Activated naive CD4-positive, alpha-beta T cell treated with anti-CD3 and anti-CD28 coated beads, Interleukin-2, amount 50 U/mL, for 24 hours (primary cell): ENCODE results near the gene CPE.

Experiments used
- H3K27ac Mint-ChIP-seq: one replicate; pipeline ENCODE4 v1.8.0; 2021; ENCODE audit warnings: mild to moderate bottlenecking, mixed read lengths
- H3K27me3 Mint-ChIP-seq: one replicate; pipeline ENCODE4 v1.8.0; 2021; ENCODE audit warnings: mixed read lengths
- H3K36me3 Mint-ChIP-seq: one replicate; pipeline ENCODE4 v1.8.0; 2021; ENCODE audit warnings: mixed read lengths
- H3K4me1 Mint-ChIP-seq: one replicate; pipeline ENCODE4 v1.8.0; 2021; ENCODE audit warnings: mixed read lengths
- H3K4me3 Mint-ChIP-seq: one replicate; pipeline ENCODE4 v1.8.0; 2021; ENCODE audit warnings: mild to moderate bottlenecking, mixed read lengths
- H3K9me3 Mint-ChIP-seq: one replicate; pipeline ENCODE4 v1.8.0; 2021; ENCODE audit warnings: mixed read lengths

Gene CPE

DNA sequence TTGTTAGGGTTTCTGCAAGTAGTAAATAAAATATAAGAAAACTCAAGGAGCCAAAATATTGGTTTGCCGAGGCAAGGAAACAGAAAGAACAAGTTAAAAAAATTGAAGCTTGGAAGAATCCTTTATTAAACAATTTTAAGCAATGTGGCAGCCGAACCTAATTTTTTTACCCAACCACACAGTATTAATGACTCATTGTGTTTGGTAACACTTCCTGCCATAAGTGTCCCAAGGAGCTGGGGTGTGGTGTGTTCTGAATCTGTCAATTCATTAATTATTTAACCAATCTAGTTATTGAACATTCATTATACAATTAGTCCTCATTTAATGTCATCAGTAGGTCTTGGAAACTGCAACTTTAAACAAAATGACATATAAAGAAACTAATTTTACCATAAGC, 19.3 kb upstream of the CPE start:
- Mint-ChIP-seq H3K4me3 (no peak overlapping the region), H3K27me3 (peaks cover 12% of the 10 kb centered on the region), H3K27ac (no peak overlapping the region), H3K9me3 (no peaks in the 10 kb centered on the region), H3K36me3 (no peaks in the 10 kb centered on the region), H3K4me1 (no peaks in the 10 kb centered on the region)

DNA sequence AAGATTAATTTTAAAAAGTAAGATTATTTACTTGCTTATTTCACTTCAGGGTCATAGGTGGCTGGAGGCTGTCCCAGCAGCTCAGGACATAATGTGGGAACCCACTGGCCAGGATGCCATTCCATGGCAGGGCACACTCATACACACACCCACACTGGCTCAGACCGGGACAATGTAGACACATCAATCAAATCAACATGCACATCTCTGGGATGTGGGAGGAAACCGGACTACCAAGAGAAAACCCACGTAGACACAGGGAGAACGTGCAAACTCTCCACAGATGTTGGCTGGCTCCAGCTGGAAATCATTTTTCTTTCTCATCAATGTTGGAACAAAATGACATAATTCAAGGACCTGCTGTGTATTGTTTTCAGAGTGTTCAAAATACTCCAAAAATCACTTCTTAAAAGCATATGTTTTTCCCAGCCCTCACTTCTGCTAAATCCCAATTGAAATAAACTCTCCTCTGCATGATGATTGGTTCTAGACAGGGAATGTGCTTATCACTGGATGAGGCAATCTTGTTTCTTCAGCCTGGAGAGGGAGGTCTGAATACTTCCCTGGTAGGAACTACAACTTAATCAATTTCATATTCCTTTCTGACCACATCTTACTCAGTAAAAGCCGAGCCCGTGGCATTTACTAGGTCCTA, 18.6 kb upstream of the CPE start:
- Mint-ChIP-seq H3K4me1 (no peaks in the 10 kb centered on the region), H3K27ac (no peak overlapping the region), H3K27me3 (peaks cover 12% of the 10 kb centered on the region), H3K36me3 (no peaks in the 10 kb centered on the region), H3K4me3 (no peak overlapping the region), H3K9me3 (no peaks in the 10 kb centered on the region)

DNA sequence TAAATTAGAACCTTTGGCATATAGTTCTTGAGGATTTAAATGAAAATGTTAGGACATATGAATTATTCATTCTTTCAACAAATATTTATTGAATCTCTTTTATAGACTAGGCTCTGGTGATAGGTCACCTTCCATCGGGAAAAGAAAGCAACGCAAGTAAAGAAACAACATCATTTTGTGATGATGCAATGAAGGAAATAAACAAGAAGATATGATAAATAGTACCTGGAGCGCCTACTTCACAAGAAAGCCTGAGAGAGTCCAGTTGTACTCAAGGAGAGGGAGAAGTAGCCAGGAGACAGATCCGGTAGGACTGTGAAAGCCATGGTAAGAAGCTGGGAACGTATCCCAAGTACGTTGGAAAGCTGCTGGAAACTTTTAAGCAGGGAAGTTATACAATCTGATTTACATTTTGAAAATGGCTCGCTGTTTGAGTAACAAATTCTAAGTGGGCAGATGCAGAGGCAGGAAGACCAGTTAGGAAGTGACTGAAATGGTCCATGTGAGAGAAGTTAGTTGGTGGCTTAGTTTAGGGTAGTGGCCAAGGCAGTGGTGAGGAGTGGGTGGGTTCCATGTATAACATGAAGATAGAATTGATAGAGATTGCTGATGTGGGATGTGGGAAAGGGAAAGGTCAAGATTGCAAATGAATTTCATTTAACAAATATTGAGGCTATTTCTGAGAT, 17.7 kb upstream of the CPE start:
- Mint-ChIP-seq H3K9me3 (no peaks in the 10 kb centered on the region), H3K4me1 (no peaks in the 10 kb centered on the region), H3K36me3 (no peaks in the 10 kb centered on the region), H3K27me3 (peaks cover 12% of the 10 kb centered on the region), H3K27ac (no peak overlapping the region), H3K4me3 (no peak overlapping the region)

DNA sequence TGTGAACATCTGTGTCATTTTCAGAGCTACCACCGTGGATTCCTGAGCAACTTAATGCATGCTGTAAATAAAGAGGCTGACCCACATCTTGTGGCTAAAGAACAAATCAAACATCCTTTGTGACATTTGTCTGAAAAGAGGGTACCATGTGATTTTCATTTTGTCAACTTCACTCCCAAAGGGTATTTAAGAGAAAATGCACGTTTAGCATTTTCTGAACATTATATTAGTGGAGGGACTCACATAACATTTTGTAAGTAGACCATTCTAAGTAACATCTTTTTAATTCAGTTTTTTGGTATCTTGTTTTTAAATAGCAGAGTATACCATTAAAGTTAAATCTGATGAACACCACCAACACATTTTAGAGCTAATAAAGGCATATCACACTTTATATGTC, 17.0 kb upstream of the CPE start:
- no peaks in the 10 kb centered on the region for H3K36me3 Mint-ChIP-seq

DNA sequence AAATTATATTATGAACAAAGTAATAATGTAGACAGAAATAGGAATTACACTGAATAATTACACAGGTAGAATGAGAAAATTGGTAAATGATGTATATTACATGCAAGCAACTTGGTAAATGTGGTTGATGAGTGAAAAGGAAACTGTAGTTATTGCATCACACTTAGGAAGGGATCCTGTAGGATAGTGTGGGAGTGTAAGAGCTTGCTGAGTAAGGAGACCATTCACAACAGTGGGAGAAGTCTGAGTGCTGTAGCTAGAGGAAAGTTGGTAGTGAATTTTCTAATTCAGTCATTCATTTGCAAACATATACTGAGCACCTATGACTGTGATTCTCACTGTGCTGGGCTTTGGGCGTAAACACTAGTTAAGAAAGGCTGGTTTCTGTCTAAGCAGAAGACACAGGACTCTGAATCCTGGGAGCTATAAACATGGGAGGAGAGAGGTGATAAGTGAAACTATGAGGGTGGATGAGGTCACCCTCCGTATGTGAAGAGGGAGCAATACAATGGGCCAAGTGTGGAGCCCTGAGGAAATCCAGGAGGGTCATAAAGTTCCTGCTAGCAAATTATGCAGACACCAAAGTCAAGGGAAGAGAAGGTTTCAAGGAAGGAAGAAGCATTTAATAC, 14.2 kb upstream of the CPE start:
- Mint-ChIP-seq H3K27ac (no peak overlapping the region), H3K36me3 (no peaks in the 10 kb centered on the region), H3K4me3 (no peak overlapping the region), H3K27me3 (peaks cover 11% of the 10 kb centered on the region), H3K4me1 (no peaks in the 10 kb centered on the region), H3K9me3 (no peaks in the 10 kb centered on the region)

More for the DNA sequence above, 17.0 kb upstream of the CPE start:
- H3K9me3 Mint-ChIP-seq, result no peaks in the 10 kb centered on the region
- H3K27me3 Mint-ChIP-seq, result peaks cover 12% of the 10 kb centered on the region
- no peak overlapping the region for H3K27ac Mint-ChIP-seq
- H3K4me3 Mint-ChIP-seq, result no peak overlapping the region
- H3K4me1 Mint-ChIP-seq, result no peaks in the 10 kb centered on the region

DNA sequence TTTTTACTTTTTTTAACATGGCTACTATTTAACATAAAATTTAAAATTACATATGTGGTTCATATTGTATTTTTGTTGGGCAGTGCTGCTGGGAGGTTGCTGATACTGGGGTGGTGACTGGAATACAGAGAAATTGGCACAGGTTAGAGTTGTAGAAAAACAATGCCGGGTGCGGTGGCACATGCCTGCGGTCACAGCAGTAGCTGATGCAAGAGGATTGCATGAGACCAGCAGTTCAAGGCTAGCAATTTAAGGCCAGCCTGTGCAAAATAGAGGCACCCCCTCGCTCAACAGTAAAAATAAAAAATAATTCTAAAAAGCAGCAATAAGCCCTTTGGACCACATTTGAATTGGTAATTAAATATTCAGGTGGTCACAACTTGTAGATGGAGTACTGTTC, 11.8 kb upstream of the CPE start:
- no peaks in the 10 kb centered on the region for H3K9me3 Mint-ChIP-seq
- no peaks in the 10 kb centered on the region for H3K36me3 Mint-ChIP-seq
- H3K27ac Mint-ChIP-seq, result no peak overlapping the region
- peaks cover 2% of the 10 kb centered on the region for H3K27me3 Mint-ChIP-seq
- H3K4me3 Mint-ChIP-seq, result no peak overlapping the region
- H3K4me1 Mint-ChIP-seq, result no peaks in the 10 kb centered on the region

DNA sequence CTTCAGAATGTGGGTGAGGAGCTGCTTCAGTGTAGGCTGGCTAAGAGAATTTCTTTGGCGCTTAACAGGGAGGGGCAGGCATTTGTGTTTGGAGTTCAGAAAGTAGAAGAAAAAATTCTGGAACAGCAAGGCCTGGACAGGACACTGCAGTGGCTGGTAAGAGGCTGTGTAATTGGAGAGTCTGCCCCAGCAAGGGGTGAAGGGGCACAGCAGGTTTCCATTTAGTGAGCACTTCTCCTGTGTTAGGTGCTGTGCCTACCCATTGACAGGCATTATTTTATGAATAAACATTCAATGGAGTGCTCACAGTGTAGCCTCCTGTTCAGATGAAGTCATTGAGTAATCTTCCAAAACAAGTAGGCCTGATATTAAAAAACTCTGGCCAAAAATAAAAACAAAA, 10.7 kb upstream of the CPE start:
- H3K27me3 Mint-ChIP-seq, result no peaks in the 10 kb centered on the region
- H3K4me1 Mint-ChIP-seq, result no peaks in the 10 kb centered on the region
- no peak overlapping the region for H3K4me3 Mint-ChIP-seq
- no peaks in the 10 kb centered on the region for H3K36me3 Mint-ChIP-seq
- no peak overlapping the region for H3K27ac Mint-ChIP-seq
- H3K9me3 Mint-ChIP-seq, result no peaks in the 10 kb centered on the region

DNA sequence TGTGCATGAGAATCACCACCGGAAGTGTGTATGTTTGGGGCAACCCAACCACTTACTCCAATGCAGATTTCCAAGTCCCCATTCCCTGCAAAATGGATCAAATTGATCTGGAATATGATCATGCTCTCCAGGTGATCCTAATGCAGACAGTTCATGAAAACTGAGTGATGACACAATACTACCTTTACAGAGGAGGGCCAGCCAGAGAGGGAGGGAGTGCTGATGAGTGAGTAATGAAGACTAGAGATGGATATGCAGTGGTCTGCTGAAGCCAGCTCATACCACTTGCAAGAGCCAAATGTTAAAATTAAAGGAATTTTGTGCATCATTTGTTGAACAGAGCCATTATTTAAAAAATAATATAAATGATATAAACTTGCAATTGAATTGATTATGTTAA, 10.2 kb upstream of the CPE start:
- H3K4me3 Mint-ChIP-seq, result no peak overlapping the region
- peak overlapping the region; percentile 56 for H3K27ac Mint-ChIP-seq
- no peaks in the 10 kb centered on the region for H3K9me3 Mint-ChIP-seq

DNA sequence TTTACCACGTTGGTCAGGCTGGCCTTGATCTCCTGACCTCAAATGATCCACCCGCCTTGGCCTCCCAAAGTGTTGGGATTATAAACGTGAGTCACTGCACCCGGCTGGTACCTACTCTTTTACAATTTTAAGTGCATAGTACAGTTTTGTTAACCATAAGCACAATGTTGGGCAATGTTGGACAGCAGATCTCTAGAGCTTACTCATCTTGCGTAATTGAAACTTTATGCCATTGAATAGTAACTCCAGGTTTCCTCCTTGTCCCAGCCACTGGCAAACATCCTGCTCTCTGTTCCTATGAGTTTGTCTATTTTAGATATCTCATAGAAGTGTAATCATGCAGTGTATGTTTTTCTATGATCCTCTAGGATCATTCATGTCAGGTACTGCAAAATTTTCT, 9.3 kb upstream of the CPE start:
- H3K27ac Mint-ChIP-seq, result no peak overlapping the region
- no peaks in the 10 kb centered on the region for H3K27me3 Mint-ChIP-seq
- H3K4me1 Mint-ChIP-seq, result no peaks in the 10 kb centered on the region
- no peaks in the 10 kb centered on the region for H3K36me3 Mint-ChIP-seq
- no peaks in the 10 kb centered on the region for H3K9me3 Mint-ChIP-seq
- H3K4me3 Mint-ChIP-seq, result no peak overlapping the region

More for the DNA sequence above, 10.2 kb upstream of the CPE start:
- Mint-ChIP-seq H3K27me3 (no peaks in the 10 kb centered on the region), H3K4me1 (no peaks in the 10 kb centered on the region), H3K36me3 (no peaks in the 10 kb centered on the region)

DNA sequence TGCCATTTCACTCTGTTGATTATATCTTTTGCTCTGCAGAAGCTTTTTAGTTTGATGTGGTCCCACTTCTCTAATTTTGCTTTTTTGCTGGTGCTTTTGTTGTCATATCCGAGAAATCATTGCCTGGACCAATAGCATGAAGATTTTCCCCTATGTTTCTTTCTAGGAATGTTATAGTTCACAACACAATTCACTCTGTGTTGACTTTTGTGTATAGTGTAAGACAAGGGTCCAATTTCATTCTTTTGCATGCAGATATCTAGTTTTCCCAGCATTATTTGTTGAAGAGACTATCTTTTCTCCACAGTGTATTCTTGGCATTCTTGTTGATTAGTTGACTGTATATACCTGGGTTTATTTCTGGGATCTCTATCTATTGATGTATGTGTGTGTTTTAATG, 8.3 kb upstream of the CPE start:
- Mint-ChIP-seq H3K36me3 (peaks cover 1% of the 10 kb centered on the region), H3K9me3 (no peaks in the 10 kb centered on the region), H3K27ac (no peak overlapping the region), H3K4me1 (peaks cover 2% of the 10 kb centered on the region), H3K4me3 (no peak overlapping the region), H3K27me3 (peaks cover 4% of the 10 kb centered on the region)

DNA sequence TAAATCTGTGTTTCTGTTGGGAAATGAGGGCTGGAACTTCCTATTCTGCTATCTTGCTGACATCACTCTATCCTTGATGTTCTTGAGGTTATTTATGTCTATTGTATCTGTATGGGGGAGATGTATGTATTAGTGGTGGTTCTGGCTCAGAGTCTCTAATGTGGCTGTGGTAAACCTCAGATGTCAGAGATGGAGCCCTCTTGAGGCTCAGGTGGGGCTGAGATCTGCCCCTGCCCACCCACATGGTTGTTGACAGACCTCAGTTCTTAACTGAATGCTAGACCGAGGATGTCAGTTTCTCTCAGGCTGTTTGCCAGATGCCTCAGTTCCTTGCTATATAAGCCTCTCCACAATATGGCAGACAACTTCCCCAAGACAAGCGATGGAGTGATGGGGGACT, 3.3 kb upstream of the CPE start:
- Mint-ChIP-seq H3K27ac (no peak overlapping the region), H3K4me3 (no peak overlapping the region), H3K9me3 (no peaks in the 10 kb centered on the region), H3K4me1 (peaks cover 12% of the 10 kb centered on the region), H3K36me3 (peaks cover 1% of the 10 kb centered on the region), H3K27me3 (peaks cover 27% of the 10 kb centered on the region)

DNA sequence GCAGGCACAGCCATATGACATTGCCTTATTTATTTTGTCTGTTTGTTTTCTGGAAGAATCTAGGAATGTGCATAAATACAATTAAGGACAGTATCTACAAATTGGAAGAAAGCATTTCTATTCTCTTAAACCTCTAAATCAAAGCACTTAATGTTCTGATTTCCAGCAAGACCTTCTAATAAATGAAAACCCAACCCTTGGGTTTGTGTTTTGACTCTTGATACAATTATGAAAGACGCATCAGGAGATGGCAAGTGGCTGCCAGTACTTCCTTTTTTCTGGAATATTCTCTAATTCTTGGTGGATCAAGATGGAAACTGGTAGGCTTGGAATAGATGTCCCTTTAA, 437 bp upstream of the CPE start:
- Mint-ChIP-seq H3K9me3 (no peaks in the 10 kb centered on the region), H3K36me3 (peaks cover 1% of the 10 kb centered on the region), H3K27ac (no peak overlapping the region), H3K27me3 (peaks cover 38% of the 10 kb centered on the region), H3K4me1 (peaks cover 12% of the 10 kb centered on the region), H3K4me3 (peak overlapping the region; percentile 85)

DNA sequence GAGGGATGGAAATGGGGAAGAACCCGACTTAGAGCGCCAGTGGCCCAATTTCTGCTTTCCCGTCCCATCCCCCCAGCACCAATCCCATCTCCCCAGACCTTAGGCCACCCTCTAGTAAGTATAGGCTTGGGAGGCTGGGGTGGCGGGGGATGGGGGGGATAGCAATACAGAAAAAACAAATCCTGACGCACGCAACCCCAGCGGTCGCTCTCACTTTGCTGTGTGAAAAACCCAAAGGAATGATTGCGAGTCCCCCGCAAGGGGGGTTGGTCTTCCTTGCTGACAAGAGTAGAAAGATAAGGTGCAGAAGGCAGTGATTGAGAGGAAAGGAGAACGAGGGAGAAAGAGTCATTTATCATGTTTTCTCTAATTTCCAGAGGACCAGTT, 863 bp downstream of the CPE start:
- Mint-ChIP-seq H3K4me3 (peak overlapping the region; percentile 61), H3K4me1 (peaks cover 12% of the 10 kb centered on the region), H3K9me3 (no peaks in the 10 kb centered on the region), H3K27me3 (peaks cover 38% of the 10 kb centered on the region), H3K36me3 (peaks cover 1% of the 10 kb centered on the region), H3K27ac (no peak overlapping the region)

DNA sequence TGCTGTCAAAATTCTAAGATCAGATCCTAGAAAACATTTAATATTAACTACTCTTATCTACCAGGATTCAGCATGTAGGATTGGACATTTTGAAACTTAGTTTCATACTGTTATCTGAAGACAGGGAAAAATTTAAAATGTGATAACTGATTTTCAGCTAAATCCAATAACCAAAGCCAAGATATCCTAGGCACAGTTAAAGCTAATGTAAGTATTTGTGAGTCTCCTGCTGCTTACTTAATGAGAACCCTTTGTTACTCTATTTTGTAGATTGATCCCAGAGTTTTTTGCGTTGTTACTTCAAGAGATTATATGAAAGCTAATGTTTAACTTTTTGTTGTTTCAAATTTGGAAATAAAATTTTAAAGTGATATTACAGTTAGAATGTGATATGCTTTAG, 2.0 kb downstream of the CPE start:
- Mint-ChIP-seq H3K36me3 (no peaks in the 10 kb centered on the region), H3K4me3 (no peak overlapping the region), H3K27me3 (peaks cover 33% of the 10 kb centered on the region), H3K9me3 (no peaks in the 10 kb centered on the region), H3K4me1 (peaks cover 9% of the 10 kb centered on the region), H3K27ac (no peak overlapping the region)

DNA sequence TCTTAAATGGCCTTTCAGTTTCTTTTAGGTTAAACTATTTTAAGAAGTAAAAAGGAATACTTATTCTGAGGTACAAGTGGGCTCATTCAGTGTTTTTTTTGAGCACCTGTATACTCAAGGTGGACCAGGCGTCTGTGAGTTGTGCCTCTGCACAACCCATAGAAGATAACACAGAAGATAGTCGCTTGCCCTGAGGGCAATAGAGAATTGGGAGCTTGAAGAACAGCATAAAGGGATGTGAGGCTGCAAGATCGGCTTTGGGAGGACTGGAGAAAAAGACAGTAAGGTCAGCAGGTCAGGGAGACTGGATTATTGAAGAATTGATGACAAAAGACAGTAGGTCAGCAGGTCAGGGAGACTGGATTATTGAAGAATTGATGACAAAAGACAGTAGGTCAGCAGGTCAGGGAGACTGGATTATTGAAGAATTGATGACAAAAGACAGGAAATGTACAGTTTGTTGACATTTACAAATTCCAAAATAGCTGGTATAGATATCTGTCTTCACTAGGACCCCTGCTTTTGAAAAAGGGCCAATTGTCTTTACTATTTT, 3.1 kb downstream of the CPE start:
- Mint-ChIP-seq H3K36me3 (no peaks in the 10 kb centered on the region), H3K4me1 (peaks cover 9% of the 10 kb centered on the region), H3K27me3 (peaks cover 29% of the 10 kb centered on the region), H3K27ac (no peak overlapping the region), H3K9me3 (no peaks in the 10 kb centered on the region), H3K4me3 (no peak overlapping the region)

DNA sequence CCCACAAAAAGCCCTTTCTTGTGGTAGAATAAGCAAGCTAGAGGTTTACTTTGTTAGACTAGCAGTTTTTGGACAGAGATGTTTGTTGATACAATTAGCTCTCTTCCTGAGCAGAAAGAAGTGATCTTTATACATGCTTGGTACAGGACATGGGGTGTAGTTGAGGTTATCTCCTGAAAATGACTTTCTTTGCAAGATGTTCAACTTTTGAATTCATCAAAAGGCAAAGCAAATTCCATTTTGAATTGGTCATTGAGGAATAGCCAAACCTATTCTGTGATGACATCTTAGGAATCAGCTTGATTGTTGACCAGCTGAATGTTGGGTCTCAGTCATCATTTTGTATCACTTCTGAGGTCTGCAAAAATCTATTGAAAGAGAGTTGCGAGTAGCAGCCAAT, 3.8 kb downstream of the CPE start:
- Mint-ChIP-seq H3K36me3 (no peaks in the 10 kb centered on the region), H3K27ac (no peak overlapping the region), H3K27me3 (peaks cover 28% of the 10 kb centered on the region), H3K9me3 (no peaks in the 10 kb centered on the region), H3K4me3 (no peak overlapping the region), H3K4me1 (peaks cover 9% of the 10 kb centered on the region)
